ENCODE results near the gene CALD1.

The CALD1 gene

DNA sequence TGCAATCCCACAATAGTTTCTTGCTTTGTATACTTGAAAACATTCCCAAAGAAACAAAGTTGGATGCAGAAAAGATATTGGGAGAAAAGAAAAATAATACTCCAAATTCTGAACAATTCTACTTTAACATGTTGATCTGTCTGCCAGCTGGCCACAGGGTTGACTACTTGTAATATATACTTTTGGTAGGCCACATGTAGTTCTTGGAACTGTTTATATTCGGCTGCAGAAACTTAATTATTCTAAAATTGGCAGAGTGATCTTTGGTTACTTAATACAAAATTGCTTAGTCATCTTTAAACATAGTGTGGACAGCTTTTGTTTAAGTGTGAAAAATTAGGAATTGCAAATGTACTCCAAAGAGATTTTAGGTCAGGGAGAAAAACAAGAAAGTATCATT lies 76.0 kb downstream of the CALD1 start:
- Histone ChIP-seq H3K9ac (ENCODE audit: low read depth, low read length, poor library complexity, severe bottlenecking) (no peak overlapping the region), H2AFZ (ENCODE audit: low read length) (no peak overlapping the region), H3K36me3 (ENCODE audit: insufficient read depth, low read length) (no peaks in the 10 kb centered on the region), H3K4me3 (ENCODE audit: low read length, poor library complexity, severe bottlenecking) (no peak overlapping the region), H3F3A (ENCODE audit: low read depth) (no peaks in the 10 kb centered on the region), H4K20me1 (ENCODE audit: insufficient read depth, low read length, poor library complexity, severe bottlenecking) (no peaks in the 10 kb centered on the region), H3K4me2 (ENCODE audit: low read depth, low read length, poor library complexity, severe bottlenecking) (no peak overlapping the region), H3K27me3 (ENCODE audit: insufficient read depth, low read length, poor library complexity, severe bottlenecking) (no peaks in the 10 kb centered on the region), H3K4me1 (ENCODE audit: insufficient read depth, low read length, poor library complexity, severe bottlenecking) (no peaks in the 10 kb centered on the region), H3K9me3 (ENCODE audit: insufficient read depth, low read depth, low read length) (0 out of 2 replicates have a peak, but pooled peaks cover 4% of the 10 kb centered on the region), H3K9me2 (replicated peaks; ENCODE audit: low read depth, low read length) (no peaks in the 10 kb centered on the region), H3K79me2 (ENCODE audit: insufficient read depth, low read length) (no peaks in the 10 kb centered on the region)
- TF ChIP-seq CTCF (conservative IDR thresholded peaks at IDR 0.05; ENCODE audit: low read length) (no peak), EZH2phosphoT487 (IDR thresholded peaks at IDR 0.05; ENCODE audit: borderline replicate concordance) (no peak)

- H3K9ac ChIP-seq (ENCODE audit: low read depth, low read length, poor library complexity, severe bottlenecking): no peak overlapping the region
- no peaks in the 10 kb centered on the region for H4K20me1 ChIP-seq (ENCODE audit: insufficient read depth, low read length, poor library complexity, severe bottlenecking)
- no peaks in the 10 kb centered on the region for H3K27me3 ChIP-seq (ENCODE audit: insufficient read depth, low read length, poor library complexity, severe bottlenecking)
- TF ChIP-seq EZH2phosphoT487 (IDR thresholded peaks at IDR 0.05; ENCODE audit: borderline replicate concordance): no peak
- TF ChIP-seq CTCF (conservative IDR thresholded peaks at IDR 0.05; ENCODE audit: low read length): no peak
- H3F3A ChIP-seq (ENCODE audit: low read depth): no peaks in the 10 kb centered on the region
- H2AFZ ChIP-seq (ENCODE audit: low read length): no peak overlapping the region
- no peak overlapping the region for H3K4me2 ChIP-seq (ENCODE audit: low read depth, low read length, poor library complexity, severe bottlenecking)
- no peaks in the 10 kb centered on the region for H3K79me2 ChIP-seq (ENCODE audit: insufficient read depth, low read length)
- no peaks in the 10 kb centered on the region for H3K4me1 ChIP-seq (ENCODE audit: insufficient read depth, low read length, poor library complexity, severe bottlenecking)
- H3K9me3 ChIP-seq (ENCODE audit: insufficient read depth, low read depth, low read length): 0 out of 2 replicates have a peak, but pooled peaks cover 4% of the 10 kb centered on the region
- no peak overlapping the region for H3K4me3 ChIP-seq (ENCODE audit: low read length, poor library complexity, severe bottlenecking)
- no peaks in the 10 kb centered on the region for H3K9me2 ChIP-seq (replicated peaks; ENCODE audit: low read depth, low read length)
- H3K36me3 ChIP-seq (ENCODE audit: insufficient read depth, low read length): no peaks in the 10 kb centered on the region
Observed at GRCh38 chr7:134856091-134856490, 76.7 kb downstream of the CALD1 start.

DNA sequence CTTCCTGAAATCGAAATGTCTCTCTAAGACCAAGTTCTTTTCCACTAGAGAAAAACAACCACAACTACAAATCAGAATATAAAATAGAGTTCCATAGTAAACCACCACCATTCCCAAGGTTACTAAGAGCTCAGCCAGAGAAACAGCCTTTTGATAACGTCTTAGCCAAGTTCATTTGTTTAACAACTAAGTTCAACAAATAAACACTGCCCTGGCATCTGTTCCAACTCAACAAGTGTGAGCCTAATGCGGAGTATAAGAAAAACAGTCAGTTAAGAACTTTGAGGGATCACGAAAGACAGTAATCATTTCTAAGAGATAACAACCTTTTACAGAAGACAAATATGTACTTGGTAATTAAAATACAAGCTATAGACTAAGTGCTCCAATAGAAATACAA lies 77.3 kb downstream of the CALD1 start:
- Histone ChIP-seq H2AFZ (ENCODE audit: low read length) (no peak overlapping the region), H3K79me2 (ENCODE audit: insufficient read depth, low read length) (no peaks in the 10 kb centered on the region), H3K9me2 (replicated peaks; ENCODE audit: low read depth, low read length) (no peaks in the 10 kb centered on the region), H3K36me3 (ENCODE audit: insufficient read depth, low read length) (no peaks in the 10 kb centered on the region), H4K20me1 (ENCODE audit: insufficient read depth, low read length, poor library complexity, severe bottlenecking) (no peaks in the 10 kb centered on the region), H3F3A (ENCODE audit: low read depth) (no peaks in the 10 kb centered on the region), H3K9me3 (ENCODE audit: insufficient read depth, low read depth, low read length) (0 out of 2 replicates have a peak, but pooled peaks cover 4% of the 10 kb centered on the region), H3K4me3 (ENCODE audit: low read length, poor library complexity, severe bottlenecking) (no peak overlapping the region), H3K4me1 (ENCODE audit: insufficient read depth, low read length, poor library complexity, severe bottlenecking) (no peaks in the 10 kb centered on the region), H3K27me3 (ENCODE audit: insufficient read depth, low read length, poor library complexity, severe bottlenecking) (no peaks in the 10 kb centered on the region), H3K9ac (ENCODE audit: low read depth, low read length, poor library complexity, severe bottlenecking) (no peak overlapping the region), H3K4me2 (ENCODE audit: low read depth, low read length, poor library complexity, severe bottlenecking) (no peak overlapping the region)
- TF ChIP-seq EZH2phosphoT487 (IDR thresholded peaks at IDR 0.05; ENCODE audit: borderline replicate concordance) (no peak), CTCF (conservative IDR thresholded peaks at IDR 0.05; ENCODE audit: low read length) (no peak)

All from Loucy (cell line).